Choroid plexus epithelial cell (primary cell): ENCODE measurements around the gene GPHA2.
A peak's percentile ranks its signal among the peaks of the same experiment; 100 is the strongest.

Source experiments
- DNase-seq: peaks from one replicate; pipeline ENCODE4 v3.0.0-alpha.2; 2010; ENCODE audit warnings: low read depth
- H3K4me3 ChIP-seq: 2 replicates; pipeline ENCODE4 v1.5.1; 2011; ENCODE audit warnings: low read depth, mild to moderate bottlenecking, control low read depth, low read length, moderate library complexity
- TF ChIP-seq, protein P1 (sequence below): conservative IDR thresholded peaks from 2 replicates; pipeline ENCODE4 v1.5.1; 2011; ENCODE audit warnings: low read depth, mild to moderate bottlenecking, control low read depth, inconsistent platforms, low read length, moderate library complexity

GPHA2 gene

DNA sequence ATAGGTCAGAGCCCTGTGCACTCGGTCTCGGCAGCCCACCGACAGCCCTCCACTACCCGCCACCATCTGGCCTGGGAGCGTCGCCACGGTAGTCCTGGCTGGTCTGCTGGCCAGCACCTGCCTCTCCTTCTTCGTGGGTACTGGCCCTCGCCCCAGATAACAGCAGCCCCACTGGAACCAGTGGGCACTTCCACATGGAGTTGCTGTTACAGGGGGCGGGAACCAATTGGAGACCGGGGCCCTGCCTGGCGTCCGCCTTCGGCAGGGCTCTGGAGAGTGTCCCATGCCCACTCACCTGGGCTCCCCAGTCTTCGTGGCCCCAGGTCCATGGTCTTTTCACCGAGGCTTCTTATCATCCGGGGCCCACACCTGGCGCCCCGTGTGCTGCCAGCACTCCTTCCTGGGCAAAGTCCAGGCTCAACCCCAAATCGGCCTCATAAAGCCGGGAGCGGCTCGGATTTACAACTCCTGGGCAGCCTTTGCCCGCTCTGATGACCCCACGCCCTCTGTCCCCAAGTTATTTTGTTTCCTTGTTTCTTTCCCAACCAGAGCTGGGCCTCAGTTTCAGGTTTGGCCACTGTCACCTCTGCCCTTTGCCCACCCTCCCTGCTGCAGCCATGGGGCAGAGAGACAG lies 44.4 kb downstream of the GPHA2 start:
- DNase-seq: no peak
- no peak overlapping the region for H3K4me3 ChIP-seq
- TF ChIP-seq, protein P1, sequence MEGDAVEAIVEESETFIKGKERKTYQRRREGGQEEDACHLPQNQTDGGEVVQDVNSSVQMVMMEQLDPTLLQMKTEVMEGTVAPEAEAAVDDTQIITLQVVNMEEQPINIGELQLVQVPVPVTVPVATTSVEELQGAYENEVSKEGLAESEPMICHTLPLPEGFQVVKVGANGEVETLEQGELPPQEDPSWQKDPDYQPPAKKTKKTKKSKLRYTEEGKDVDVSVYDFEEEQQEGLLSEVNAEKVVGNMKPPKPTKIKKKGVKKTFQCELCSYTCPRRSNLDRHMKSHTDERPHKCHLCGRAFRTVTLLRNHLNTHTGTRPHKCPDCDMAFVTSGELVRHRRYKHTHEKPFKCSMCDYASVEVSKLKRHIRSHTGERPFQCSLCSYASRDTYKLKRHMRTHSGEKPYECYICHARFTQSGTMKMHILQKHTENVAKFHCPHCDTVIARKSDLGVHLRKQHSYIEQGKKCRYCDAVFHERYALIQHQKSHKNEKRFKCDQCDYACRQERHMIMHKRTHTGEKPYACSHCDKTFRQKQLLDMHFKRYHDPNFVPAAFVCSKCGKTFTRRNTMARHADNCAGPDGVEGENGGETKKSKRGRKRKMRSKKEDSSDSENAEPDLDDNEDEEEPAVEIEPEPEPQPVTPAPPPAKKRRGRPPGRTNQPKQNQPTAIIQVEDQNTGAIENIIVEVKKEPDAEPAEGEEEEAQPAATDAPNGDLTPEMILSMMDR: no peak

DNA sequence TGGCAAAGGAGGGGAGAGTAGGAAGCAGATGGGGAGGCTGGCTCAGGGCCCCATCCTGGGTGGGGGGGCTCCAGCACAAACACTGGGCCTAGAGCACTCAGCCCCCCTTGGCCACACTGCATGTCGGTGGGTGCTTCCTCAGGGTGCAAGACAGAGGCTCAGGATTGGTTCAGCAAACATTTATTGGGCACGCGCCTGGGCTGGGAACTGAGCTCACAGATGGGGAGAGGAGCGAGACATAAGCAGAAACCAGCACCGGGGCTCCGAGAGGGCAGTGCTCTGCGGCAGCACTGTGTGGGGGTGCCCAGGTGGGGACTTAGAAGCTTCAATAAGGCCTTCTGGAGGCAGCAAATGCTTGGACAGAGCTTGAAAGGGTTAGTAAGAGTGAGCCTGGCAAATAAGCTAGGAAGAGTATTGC lies 45.2 kb downstream of the GPHA2 start:
- no peak overlapping the region for H3K4me3 ChIP-seq
- no peak for DNase-seq
- TF ChIP-seq, protein P1: no peak

DNA sequence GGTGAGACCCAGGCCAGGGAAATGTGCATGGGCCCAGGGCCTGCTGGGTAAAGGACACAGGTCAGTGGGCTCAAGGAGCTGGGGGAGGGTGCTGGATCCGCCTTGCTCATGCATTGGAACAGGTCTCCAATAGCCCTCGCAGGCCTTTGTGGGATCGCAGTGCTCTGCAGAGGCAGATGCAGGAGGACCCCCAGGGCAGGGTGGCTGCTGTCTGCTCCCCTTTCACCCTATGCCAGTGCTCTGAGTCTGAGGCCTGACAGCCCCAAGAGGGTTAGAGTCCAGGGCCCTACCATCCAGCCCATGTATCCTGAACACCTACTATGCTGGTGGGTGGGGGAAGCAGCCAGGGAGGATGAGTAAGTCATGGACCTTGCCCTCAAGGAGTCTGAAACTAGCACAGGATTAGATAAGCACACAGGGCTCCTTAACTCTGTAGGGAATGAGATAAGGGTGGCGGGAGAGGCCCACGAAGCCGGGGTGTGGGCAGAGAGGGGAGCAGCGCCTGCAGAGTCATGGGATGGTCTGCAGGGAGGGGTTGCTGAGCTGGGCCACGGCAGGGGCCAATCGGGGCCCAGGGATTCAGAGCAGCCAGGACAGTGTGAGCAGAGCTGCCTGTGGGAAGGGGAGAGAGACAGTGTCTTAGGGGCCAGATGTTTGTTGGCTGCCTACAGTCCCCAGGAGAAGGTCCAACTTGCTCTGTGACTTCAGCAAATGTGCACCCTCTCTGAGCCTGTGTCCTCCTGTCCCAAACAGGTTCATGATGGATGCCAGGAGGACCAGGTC lies 46.8 kb downstream of the GPHA2 start:
- TF ChIP-seq, protein P1: no peak
- DNase-seq: no peak
- H3K4me3 ChIP-seq: no peak overlapping the region

DNA sequence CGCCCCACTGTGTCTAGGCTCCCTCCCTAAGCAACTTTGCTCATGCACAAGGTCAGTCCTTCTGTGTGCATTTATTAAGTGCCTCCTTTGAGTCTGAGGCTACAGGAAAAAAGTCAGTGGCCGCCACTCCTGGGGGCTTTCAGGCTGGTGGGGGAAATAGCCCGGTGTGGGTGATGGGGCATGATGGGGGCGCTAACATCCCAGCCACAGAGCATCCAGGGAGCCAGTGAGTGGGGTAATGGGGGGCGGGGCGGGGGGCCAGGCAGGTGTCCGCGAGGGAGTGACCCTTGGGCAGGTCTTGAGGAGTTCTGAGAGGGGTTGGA lies 47.3 kb downstream of the GPHA2 start:
- TF ChIP-seq, protein P1: no peak
- no peak for DNase-seq
- H3K4me3 ChIP-seq: no peak overlapping the region

DNA sequence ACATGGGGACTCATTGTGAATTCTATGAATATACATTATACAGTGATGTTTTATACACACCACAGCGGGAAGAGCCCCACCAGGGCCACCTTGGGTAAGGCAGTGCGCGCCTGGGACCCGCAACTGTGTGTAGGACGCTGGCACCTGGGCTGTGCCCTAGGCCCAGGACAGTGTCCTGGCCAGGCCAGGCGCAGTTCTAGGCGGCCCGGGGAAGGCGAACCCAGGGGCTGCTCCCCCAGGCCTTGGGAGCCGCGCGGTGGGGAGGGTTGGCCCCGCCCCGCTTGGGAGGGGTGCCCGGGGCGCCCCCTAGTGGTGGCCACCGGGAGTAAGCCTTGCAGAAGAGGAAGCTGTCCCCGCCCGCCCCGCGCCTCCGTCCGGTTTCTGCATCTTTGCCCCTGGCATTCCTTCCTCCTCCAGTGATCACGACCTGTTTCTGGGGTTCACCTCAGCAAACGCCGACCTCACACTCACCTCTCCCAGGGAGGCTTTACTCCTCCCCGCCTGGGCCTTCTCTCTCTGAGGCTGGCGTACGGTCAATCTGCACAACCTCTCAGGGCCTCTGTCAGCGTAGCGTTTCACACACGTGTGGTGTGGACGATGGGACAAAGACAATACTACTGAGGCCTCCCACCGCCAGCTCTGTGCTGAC lies 47.8 kb downstream of the GPHA2 start:
- TF ChIP-seq, protein P1: peak; percentile 75
- peak overlapping the region; percentile 43 for H3K4me3 ChIP-seq
- DNase-seq: peak; percentile 64

DNA sequence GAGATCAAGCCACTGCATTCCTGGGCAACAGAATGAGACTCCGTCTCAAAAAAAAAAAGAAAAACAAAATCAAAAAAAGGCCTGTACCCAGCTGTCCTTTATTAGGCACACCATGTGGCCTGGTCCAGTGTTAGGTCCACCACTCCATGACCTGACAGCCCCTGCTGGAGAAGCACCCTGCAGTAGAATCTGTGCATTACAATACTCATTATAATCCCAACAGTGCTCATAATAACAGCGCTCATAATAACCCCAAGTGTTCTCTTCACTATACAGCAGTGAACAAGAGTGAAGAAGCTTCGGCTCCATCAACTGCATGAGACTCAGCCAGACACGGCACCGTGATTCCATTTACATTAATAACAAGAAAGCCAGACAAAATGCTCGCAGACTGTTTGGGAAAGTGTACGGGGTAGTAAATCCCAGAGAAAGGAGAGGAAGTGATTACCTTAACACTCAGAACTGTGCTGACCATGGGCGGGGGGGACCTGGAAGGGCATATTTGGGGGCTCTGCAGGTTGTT lies 48.4 kb downstream of the GPHA2 start:
- TF ChIP-seq, protein P1: no peak
- no peak overlapping the region for H3K4me3 ChIP-seq
- DNase-seq: no peak
